NCI-H1694 treated with DMSO at 0.1 percent for 48 hours (cell line): ENCODE measurements around the gene SLC25A20.
"Not testable (repeated sequence)": the region's sequence is repeated elsewhere in the genome, so short reads cannot be mapped to it uniquely, and the experiment has no call there.

ENCODE experiments used
- DNase-seq: peaks from one replicate; lab custom pipeline; 2025; lab: John Stamatoyannopoulos, UW

SLC25A20 gene

DNA sequence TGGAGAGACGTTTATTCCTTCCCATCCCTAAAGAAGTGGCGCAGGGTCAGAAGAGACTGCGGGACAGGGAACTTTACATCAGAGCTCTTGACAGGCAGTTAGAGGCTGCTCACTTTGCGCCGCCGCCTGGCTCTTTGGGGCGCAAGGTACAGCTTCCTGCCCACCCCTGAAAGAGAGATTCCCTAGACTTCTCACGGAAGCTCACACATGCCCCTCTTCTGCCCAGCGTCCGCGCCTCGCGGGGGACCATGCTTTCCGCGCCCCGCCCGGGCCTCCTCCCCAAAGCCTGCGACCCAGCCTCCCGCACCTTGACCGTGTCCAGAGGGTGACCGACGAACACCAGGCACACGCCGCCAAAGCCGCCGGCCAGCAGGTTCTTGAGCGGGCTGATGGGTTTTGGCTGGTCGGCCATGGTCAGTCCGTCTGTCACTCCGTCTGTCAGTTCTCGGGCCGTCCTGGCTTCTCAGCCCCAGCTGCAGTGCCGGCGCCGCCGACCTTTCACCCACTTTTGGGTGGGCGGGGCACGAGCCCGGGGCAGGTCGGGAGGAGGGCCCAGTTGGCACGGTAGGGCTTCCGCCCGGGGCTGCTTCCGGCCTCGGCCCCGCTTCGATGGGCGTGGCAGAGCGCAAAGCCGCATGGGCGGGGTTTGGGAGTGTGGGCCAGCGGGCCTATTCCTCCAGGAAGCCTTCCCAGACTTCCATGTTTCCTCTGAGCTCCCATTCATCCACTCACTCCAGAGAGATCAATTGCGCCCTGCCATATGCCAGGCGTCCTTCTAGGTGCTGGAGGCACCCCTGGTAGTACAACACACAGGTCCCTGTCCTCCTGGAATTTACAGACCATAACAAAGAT, at the start of gene SLC25A20:
SLC25A20 (minus strand) TSS at position 500 of the 852 bp plus-strand sequence; CDS start at position 412, 88 bp downstream.
- DNase-seq, result no peak

GRCh38 chr3:48945891-48946549, 47.3 kb upstream of the SLC25A20 start:
- DNase-seq, result no peak

- no peak for DNase-seq
Observed at GRCh38 chr3:48945432-48945831, 46.8 kb upstream of the SLC25A20 start.

- no peak for DNase-seq
Observed at GRCh38 chr3:48938689-48939088, 40.0 kb upstream of the SLC25A20 start.

DNA sequence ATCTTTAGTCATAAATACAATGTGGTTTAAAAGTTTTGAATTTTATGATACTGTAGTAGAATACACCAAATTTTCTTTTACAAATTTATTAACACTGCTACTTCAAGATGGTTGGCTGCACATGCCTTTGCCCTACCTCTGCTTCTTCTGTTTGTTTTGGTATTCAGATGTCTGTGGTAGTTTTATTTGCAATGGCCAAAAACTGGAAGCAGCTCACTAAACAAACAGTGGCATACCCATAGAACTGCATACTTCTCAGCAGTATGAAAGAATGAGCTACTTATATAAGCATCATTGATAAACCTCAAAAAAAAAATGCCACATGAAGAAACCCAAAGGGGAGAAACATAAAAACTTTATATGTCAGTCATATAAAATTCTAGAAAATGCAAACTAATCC, 39.5 kb upstream of the SLC25A20 start:
- no peak for DNase-seq

GRCh38 chr3:48935530-48935929, 36.8 kb upstream of the SLC25A20 start:
- DNase-seq, result no peak

DNA sequence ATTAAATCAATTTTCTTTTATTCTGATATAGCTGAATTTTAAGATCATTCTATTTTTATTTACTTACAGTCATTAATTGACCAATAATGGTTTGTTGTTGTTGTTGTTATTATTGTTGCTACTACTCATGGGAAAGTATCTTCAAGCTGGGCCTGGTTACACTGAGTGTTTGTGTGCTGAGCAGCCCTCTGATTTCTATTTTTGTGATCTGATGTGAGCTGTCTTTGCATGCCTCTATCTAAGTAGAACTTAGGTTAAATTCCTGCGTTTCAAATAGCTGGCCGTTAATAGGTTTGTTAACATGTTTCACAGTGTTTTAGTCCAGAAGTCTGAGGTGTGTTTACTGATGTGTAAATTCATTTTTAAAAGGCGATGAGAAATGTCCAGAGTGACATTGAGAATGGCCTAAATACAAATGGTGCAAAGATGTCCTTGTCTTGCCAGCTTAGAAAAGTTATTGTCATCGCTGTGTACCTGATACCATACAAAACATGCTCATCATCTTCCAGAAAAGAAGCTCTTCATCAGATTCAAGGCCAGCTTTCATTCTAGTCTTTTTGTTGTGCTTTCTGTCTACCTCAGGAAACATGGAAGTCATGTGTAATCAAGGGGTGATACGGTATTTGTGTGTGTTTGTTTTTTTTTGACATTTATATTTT, 35.8 kb upstream of the SLC25A20 start:
- no peak for DNase-seq

GRCh38 chr3:48931944-48932580, 33.4 kb upstream of the SLC25A20 start:
- DNase-seq, result no peak

DNA sequence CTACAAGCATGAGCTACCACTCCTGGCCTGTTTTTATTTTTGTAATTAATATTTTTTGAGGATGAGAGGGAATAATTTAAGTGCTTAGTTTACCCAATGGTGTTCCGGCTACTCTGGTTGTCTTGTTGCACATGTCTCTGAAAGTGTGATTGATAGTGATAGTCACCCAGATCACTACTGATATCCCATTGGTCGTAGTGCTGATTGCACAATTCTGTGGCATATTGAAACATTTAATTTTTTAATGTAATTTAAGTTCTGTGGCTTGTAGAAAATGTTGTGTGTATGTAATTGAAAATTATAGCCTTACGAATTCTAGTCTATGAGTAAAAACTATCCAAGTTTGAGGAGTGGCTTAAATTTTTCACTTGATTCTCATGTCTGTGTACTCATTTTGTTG, 31.9 kb upstream of the SLC25A20 start:
- no peak for DNase-seq

GRCh38 chr3:48929358-48930035, 30.8 kb upstream of the SLC25A20 start:
- no peak for DNase-seq

- no peak for DNase-seq
Observed at GRCh38 chr3:48928679-48929078, 30.0 kb upstream of the SLC25A20 start.

- no peak for DNase-seq
Observed at GRCh38 chr3:48927928-48928327, 29.2 kb upstream of the SLC25A20 start.

- DNase-seq, result no peak
Observed at GRCh38 chr3:48926425-48927392, 28.0 kb upstream of the SLC25A20 start.

- no peak for DNase-seq
Observed at GRCh38 chr3:48919215-48920138, 20.8 kb upstream of the SLC25A20 start.

- DNase-seq, result no peak
Observed at GRCh38 chr3:48918388-48919214, 19.9 kb upstream of the SLC25A20 start, which contains the start of gene ARIH2. Gene ARIH2 (plus strand): TSS chr3:48918842. CDS start chr3:48927559, 8,717 bp downstream.

- DNase-seq, result no peak
Observed at GRCh38 chr3:48915296-48915695, 16.6 kb upstream of the SLC25A20 start.

- DNase-seq, result not testable (repeated sequence)
Observed at GRCh38 chr3:48907026-48907425, 8.3 kb upstream of the SLC25A20 start.

DNA sequence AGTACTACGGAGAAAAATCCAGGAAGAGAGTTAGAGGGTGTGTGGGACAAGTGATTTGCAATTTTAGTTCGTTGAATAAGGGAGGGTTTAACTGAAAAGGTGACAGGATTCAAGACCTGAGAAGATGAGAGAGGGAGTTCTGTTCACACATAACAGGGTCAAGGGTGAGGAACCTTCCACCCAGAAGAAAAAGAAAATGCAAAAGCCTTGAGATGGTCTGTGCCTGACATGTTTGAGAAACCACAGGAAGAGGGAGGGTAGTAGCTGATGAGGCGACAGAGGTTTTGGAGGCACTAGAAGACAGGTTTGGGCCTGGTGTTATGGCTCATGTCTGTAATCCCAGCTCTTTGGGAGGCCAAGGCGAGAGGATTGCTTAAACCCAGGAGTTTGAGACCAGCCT, 591 bp upstream of the SLC25A20 start:
- DNase-seq, result no peak
